Left colon (tissue), 2 donors: ENCODE data around the gene RILPL2. TPM values are rescaled to one million over a fixed set of nuclear protein-coding genes. Genes with fewer than 3 reads are reported as not detected.
"Not testable (repeated sequence)": the region's sequence is repeated elsewhere in the genome, so short reads cannot be mapped to it uniquely, and the experiment has no call there.

ENCODE experiments used
- ATAC-seq: fragments of 200-7000 bp; cut with Tn5 transposase; one replicate; pipeline ENCODE4 v1.9.1; 2020; ENCODE audit warnings: mild to moderate bottlenecking, moderate library complexity
- DNase-seq, 2 donors: peaks; one replicate each; pipeline ENCODE4 v3.0.0-alpha.2; 2020
- intact Hi-C, 2 donors: fragments of 100-400 bp; cut with DNase I in 1 of 2; cut with micrococcal nuclease in 1 of 2; formaldehyde crosslinking; loops; one replicate each; pipeline versions ENCODE4 v1.11.2 to v1.14.0; 2022; cut with DNase I, micrococcal nuclease
- total RNA-seq, 2 donors: library from RNA; stranded (reverse); fragmentation: NEBNext Ultra II Directional; extraction: Animal tissue kit (Norgen Biotek cat#: 25700); gene quantifications; one replicate each; pipeline ENCODE4 v1.2.1, GENCODE V29; 2021
- donor health status: DM: no; HTN: no; CAD: no.
- donor health status: DM: yes; HTN: yes; CAD: no.

RILPL2 gene
- total RNA-seq, 2 donors from 2014 or later, result 1.1 to 1.9 TPM

DNA sequence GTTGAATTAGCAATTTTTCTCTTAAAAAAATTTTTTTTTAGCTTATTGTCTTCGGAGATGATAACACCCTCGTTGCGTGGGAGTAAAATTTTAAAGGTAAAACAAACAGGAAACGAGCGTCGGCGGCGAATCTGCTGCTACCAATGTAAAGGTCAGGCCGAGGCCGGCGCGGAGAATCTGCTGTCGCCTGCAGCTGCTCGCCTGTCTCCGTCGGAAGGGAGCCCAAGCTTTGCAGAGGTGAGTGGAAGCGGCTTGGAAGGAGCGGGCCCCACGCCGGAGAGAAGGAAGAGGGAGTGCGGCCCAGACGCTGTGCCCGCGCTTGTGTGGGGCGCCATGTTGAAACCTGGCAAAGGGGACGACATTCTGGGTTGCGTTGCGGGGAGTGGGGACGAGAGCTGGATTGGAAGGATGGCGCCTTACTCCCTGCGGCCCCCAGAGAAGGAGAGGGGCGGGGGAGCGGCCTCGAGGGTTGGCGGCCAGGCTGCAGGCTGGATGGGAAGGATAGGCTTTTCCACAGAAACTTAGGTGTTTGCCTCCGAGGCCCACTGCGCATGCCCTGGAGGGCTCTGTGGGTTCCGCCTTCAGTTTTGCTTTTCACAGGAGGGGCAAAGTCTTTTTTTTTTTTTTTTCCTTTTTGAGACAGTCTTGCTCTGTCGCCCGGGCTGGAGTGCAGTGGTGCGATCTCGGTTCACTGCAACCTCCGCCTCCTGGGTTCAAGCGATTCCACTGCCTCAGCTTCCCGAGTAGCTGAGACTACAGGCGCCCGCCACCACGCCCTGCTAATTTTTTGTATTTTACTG lies 21.7 kb upstream of the RILPL2 start, which contains the start of gene SNRNP35:
Gene SNRNP35, plus strand, starts transcription at position 160 of the 800 bp plus-strand sequence. CDS start 7,402 bp downstream, outside the sequence.
- intact Hi-C loops, result no loop called here
- peak; percentile 86 for ATAC-seq

GRCh38 chr12:123453165-123453564 lies 16.7 kb upstream of the RILPL2 start:
- intact Hi-C loops, result no loop called here
- DNase-seq, result no peak
- no peak for ATAC-seq

More for the DNA sequence above, 21.7 kb upstream of the RILPL2 start, which contains the start of gene SNRNP35:
- DNase-seq, result peak; percentile 80 to 85

GRCh38 chr12:123452276-123452550 lies 15.7 kb upstream of the RILPL2 start:
- DNase-seq, intact Hi-C loops: not testable (repeated sequence)
- ATAC-seq, result peak; percentile 14

DNA sequence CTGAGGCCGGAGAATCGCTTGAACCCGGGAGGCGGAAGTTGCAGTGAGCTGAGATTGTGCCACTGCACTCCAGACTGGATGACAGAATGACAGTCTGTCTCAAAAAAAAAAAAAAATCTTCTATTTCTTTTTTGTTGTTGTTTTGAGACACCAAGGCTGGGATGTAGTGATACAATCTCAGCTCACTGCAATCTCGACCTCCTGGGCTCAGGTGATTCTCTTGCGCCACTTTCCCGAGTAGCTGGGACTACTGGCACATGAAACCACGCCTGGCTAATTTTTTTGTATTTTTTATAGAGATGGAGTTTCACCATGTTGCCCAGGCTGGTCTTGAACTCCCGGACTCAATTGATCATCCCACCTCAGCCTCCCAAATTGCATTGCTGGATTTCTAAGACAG lies 14.2 kb upstream of the RILPL2 start:
- no peak for ATAC-seq
- intact Hi-C loops, result no loop called here

GRCh38 chr12:123449856-123450255 lies 13.4 kb upstream of the RILPL2 start:
- intact Hi-C loops, result no loop called here
- no peak for ATAC-seq
- DNase-seq, result no peak

More for the DNA sequence above, 14.2 kb upstream of the RILPL2 start:
- no peak for DNase-seq

DNA sequence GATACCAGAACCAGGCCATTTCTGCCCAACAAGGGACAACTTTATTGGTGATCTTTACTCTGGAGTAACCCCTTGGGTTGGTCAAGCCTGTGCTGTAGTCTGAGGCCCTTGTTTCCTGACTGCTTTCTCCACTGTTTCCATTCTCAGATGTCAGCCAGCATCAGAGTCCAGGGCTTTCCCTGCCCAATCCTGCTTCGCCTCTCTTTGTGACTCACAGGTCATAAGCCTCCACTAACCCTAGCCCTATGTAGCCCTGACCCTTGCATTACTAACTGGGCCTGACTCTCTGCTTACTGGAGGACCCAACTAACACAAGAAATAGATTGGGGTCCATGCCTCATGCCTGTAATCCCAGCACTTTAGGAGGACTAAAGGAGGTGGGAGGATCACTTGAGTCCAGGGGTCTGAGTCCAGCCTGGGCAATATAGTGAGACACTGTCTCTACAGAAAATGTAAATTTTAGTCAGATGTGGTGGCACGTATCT lies 12.8 kb upstream of the RILPL2 start:
- intact Hi-C loops, result no loop called here
- ATAC-seq (no peak), DNase-seq (no peak)

DNA sequence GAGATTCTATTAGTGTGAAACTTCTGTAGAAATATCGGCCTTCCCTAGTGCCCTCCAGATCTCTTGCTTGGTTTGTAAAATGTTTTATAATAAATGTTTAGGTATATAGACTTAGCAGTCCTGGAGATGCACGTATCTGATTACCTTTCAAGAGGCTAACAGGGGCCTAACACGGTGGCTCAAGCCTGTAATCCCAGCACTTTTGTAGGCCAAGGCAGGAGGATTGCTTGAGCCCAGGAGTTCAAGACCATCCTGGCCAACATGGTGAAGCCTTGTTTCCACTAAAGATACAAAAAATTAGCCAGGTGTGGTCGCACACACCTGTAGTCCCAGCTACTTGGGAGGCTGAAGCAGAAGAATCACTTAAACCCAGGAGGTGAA lies 9.8 kb upstream of the RILPL2 start:
- intact Hi-C loops, result no loop called here
- DNase-seq (no peak), ATAC-seq (no peak)

GRCh38 chr12:123445388-123446332 lies 9.2 kb upstream of the RILPL2 start:
- no peak for DNase-seq
- peak; percentile 58 for ATAC-seq
- intact Hi-C loops, result no loop called here

GRCh38 chr12:123444092-123445026 lies 7.9 kb upstream of the RILPL2 start:
- ATAC-seq (no peak), DNase-seq (no peak)
- intact Hi-C loops, result no loop called here

DNA sequence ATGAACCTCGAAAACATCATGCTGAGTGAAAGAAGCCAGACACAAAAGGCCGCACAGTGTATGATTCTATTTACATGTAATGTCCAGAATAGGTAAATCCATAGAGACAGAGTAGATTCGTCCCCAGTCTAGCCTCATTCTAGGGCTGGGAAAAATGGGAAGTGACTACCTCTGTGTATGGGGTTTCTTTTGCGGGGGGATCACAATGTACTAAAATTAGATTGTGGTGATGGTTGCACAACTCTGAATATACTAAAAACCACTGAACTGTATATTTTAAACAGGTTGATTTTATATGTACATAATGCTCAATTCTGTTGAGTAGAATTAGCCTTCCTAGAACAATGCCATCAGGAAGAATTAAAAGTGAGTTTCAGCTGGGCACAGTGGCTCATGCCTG lies 6.3 kb upstream of the RILPL2 start:
- intact Hi-C loops, result no loop called here
- no peak for DNase-seq
- ATAC-seq, result no peak

DNA sequence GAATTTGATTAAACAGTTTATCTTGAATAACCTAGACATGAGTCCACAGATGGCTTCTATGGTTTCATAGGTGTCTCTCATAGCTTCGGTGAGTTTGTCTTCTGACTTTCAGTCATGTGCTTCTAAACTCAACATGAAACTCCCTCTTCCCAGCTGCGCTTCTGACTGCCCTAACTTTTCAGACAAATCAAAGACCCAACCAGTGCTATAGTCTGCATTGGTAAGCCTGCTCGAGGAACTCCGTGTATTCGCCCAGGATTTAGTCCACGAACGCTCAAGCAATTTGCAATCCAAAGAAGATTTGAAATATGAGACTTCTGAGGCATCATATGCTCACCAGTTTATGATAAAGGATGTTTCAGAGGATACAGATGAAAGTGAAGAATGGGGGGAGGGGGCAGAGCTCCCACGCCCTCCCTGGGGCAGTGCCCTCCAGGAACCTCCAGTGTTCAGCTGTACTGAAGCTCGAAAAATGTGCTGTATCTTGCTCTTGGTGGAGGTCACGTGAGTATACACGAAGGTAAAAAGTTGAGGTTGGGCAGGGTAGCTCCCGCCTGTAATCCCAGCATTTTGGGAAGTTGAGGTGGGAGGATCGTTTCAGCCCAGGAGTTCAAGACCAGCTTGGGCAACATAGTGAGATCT lies 5.2 kb upstream of the RILPL2 start:
- ATAC-seq (no peak), DNase-seq (no peak)
- intact Hi-C loops, result no loop called here

- DNase-seq, result no peak
- intact Hi-C loops, result no loop called here
- ATAC-seq, result no peak
Measured at GRCh38 chr12:123435636-123436016, 858 bp downstream of the RILPL2 start.

GRCh38 chr12:123433615-123434014 lies 2.9 kb downstream of the RILPL2 start:
- ATAC-seq, result no peak

GRCh38 chr12:123431951-123432817 lies 4.3 kb downstream of the RILPL2 start:
- intact Hi-C loops, result not testable (repeated sequence)

More at GRCh38 chr12:123433615-123434014, 2.9 kb downstream of the RILPL2 start:
- intact Hi-C loops, result no loop called here
- DNase-seq, result no peak

GRCh38 chr12:123429101-123429500 lies 7.4 kb downstream of the RILPL2 start:
- DNase-seq, intact Hi-C loops, ATAC-seq: not testable (repeated sequence)

More at GRCh38 chr12:123431951-123432817, 4.3 kb downstream of the RILPL2 start:
- DNase-seq, ATAC-seq: not testable (repeated sequence)

GRCh38 chr12:123428591-123428990 lies 7.9 kb downstream of the RILPL2 start:
- intact Hi-C loops, result no loop called here
- no peak for ATAC-seq
- DNase-seq, result no peak
